Muscle layer of colon (tissue), 2 donors: ENCODE results near the gene SPPL3.

Experiments
- H3K27ac ChIP-seq: one replicate; pipeline ENCODE4 v1.7.0; 2013; ENCODE audit warnings: low read depth, mild to moderate bottlenecking, low read length, moderate library complexity
- H3K27me3 ChIP-seq, 2 donors: one replicate each; pipeline ENCODE4 v1.7.0; 2013; ENCODE audit warnings: low read length in 2 of 2, mild to moderate bottlenecking in 2 of 2; ENCODE audit not compliant: insufficient read depth in 2 of 2, control insufficient read depth in 1 of 2
- H3K36me3 ChIP-seq: one replicate; pipeline ENCODE4 v1.7.0; 2013; ENCODE audit warnings: mild to moderate bottlenecking, low read length; ENCODE audit not compliant: insufficient read depth
- H3K4me1 ChIP-seq: one replicate; pipeline ENCODE4 v1.7.0; 2013; ENCODE audit warnings: mild to moderate bottlenecking, low read length; ENCODE audit not compliant: insufficient read depth
- H3K4me3 ChIP-seq, 2 donors: one replicate each; pipeline ENCODE4 v1.7.0; 2013; ENCODE audit warnings: low read length in 2 of 2, low read depth in 1 of 2, mild to moderate bottlenecking in 1 of 2, moderate library complexity in 1 of 2
- H3K9ac ChIP-seq: one replicate; pipeline ENCODE4 v1.7.0; 2013; ENCODE audit warnings: low read length
- H3K9me3 ChIP-seq: one replicate; pipeline ENCODE4 v1.7.0; 2013; ENCODE audit warnings: mild to moderate bottlenecking, low read length
- donor health status: abdominal sarcoma.
- donor health status: Adenocarcinoma of cecum.

Gene SPPL3

GRCh38 chr12:120869376-120869775, 34.8 kb downstream of the SPPL3 start:
- no peak overlapping the region for H3K27ac ChIP-seq
- H3K27me3 ChIP-seq = no peaks in the 10 kb centered on the region
- peaks cover 14% of the 10 kb centered on the region for H3K4me1 ChIP-seq
- H3K9ac ChIP-seq = no peak overlapping the region
- no peaks in the 10 kb centered on the region for H3K36me3 ChIP-seq
- H3K9me3 ChIP-seq = no peaks in the 10 kb centered on the region
- no peak overlapping the region for H3K4me3 ChIP-seq

- no peaks in the 10 kb centered on the region for H3K36me3 ChIP-seq
- peaks cover 10% of the 10 kb centered on the region for H3K4me1 ChIP-seq
- no peak overlapping the region for H3K9ac ChIP-seq
- no peaks in the 10 kb centered on the region for H3K27me3 ChIP-seq
- H3K4me3 ChIP-seq = no peak overlapping the region
- H3K27ac ChIP-seq = no peak overlapping the region
- H3K9me3 ChIP-seq = no peaks in the 10 kb centered on the region
These were observed 38.0 kb downstream of the SPPL3 start for GRCh38 chr12:120866108-120866507.

GRCh38 chr12:120865098-120865497, 39.1 kb downstream of the SPPL3 start:
- peaks cover 10% of the 10 kb centered on the region for H3K4me1 ChIP-seq

GRCh38 chr12:120862664-120863063, 41.5 kb downstream of the SPPL3 start:
- no peaks in the 10 kb centered on the region for H3K36me3 ChIP-seq
- no peaks in the 10 kb centered on the region for H3K27me3 ChIP-seq
- H3K27ac ChIP-seq = no peak overlapping the region
- H3K4me1 ChIP-seq = peaks cover 10% of the 10 kb centered on the region
- no peak overlapping the region for H3K4me3 ChIP-seq
- no peak overlapping the region for H3K9ac ChIP-seq
- H3K9me3 ChIP-seq = no peaks in the 10 kb centered on the region

More at GRCh38 chr12:120865098-120865497, 39.1 kb downstream of the SPPL3 start:
- no peak overlapping the region for H3K4me3 ChIP-seq
- no peaks in the 10 kb centered on the region for H3K27me3 ChIP-seq
- no peak overlapping the region for H3K9ac ChIP-seq
- no peaks in the 10 kb centered on the region for H3K36me3 ChIP-seq
- H3K9me3 ChIP-seq = no peaks in the 10 kb centered on the region
- H3K27ac ChIP-seq = no peak overlapping the region

GRCh38 chr12:120861074-120861795, 42.9 kb downstream of the SPPL3 start:
- Histone ChIP-seq H3K9ac (no peak overlapping the region), H3K4me1 (peaks cover 15% of the 10 kb centered on the region), H3K4me3 (no peak overlapping the region), H3K27me3 (no peaks in the 10 kb centered on the region), H3K27ac (no peak overlapping the region), H3K9me3 (no peaks in the 10 kb centered on the region), H3K36me3 (no peaks in the 10 kb centered on the region)

GRCh38 chr12:120858306-120859088, 45.7 kb downstream of the SPPL3 start:
- Histone ChIP-seq H3K9ac (no peak overlapping the region), H3K27ac (no peak overlapping the region), H3K4me3 (no peak overlapping the region)

GRCh38 chr12:120856980-120857379, 47.2 kb downstream of the SPPL3 start:
- no peaks in the 10 kb centered on the region for H3K36me3 ChIP-seq
- no peak overlapping the region for H3K9ac ChIP-seq
- H3K27ac ChIP-seq = no peak overlapping the region
- H3K27me3 ChIP-seq = no peaks in the 10 kb centered on the region
- no peak overlapping the region for H3K4me3 ChIP-seq
- H3K9me3 ChIP-seq = no peaks in the 10 kb centered on the region
- peaks cover 38% of the 10 kb centered on the region for H3K4me1 ChIP-seq

More at GRCh38 chr12:120858306-120859088, 45.7 kb downstream of the SPPL3 start:
- Histone ChIP-seq H3K27me3 (no peaks in the 10 kb centered on the region), H3K36me3 (no peaks in the 10 kb centered on the region), H3K4me1 (peaks cover 34% of the 10 kb centered on the region), H3K9me3 (no peaks in the 10 kb centered on the region)

- Histone ChIP-seq H3K9me3 (no peaks in the 10 kb centered on the region), H3K27me3 (no peaks in the 10 kb centered on the region), H3K36me3 (no peaks in the 10 kb centered on the region), H3K4me1 (peaks cover 37% of the 10 kb centered on the region), H3K27ac (no peak overlapping the region), H3K9ac (no peak overlapping the region), H3K4me3 (no peak overlapping the region)
These were observed 48.2 kb downstream of the SPPL3 start for GRCh38 chr12:120855823-120856588.

- H3K27me3 ChIP-seq = no peaks in the 10 kb centered on the region
- H3K9me3 ChIP-seq = no peaks in the 10 kb centered on the region
- peaks cover 43% of the 10 kb centered on the region for H3K4me1 ChIP-seq
- no peak overlapping the region for H3K27ac ChIP-seq
- no peak overlapping the region for H3K9ac ChIP-seq
- H3K4me3 ChIP-seq = no peak overlapping the region
- no peaks in the 10 kb centered on the region for H3K36me3 ChIP-seq
These were observed 49.4 kb downstream of the SPPL3 start for GRCh38 chr12:120854804-120855203.

- H3K9me3 ChIP-seq = no peaks in the 10 kb centered on the region
- no peak overlapping the region for H3K9ac ChIP-seq
- no peak overlapping the region for H3K27ac ChIP-seq
- H3K4me1 ChIP-seq = peaks cover 49% of the 10 kb centered on the region
- H3K36me3 ChIP-seq = no peaks in the 10 kb centered on the region
- H3K27me3 ChIP-seq = no peaks in the 10 kb centered on the region
- no peak overlapping the region for H3K4me3 ChIP-seq
These were observed 51.0 kb downstream of the SPPL3 start for GRCh38 chr12:120853188-120853587.

GRCh38 chr12:120851944-120852343, 52.2 kb downstream of the SPPL3 start:
- Histone ChIP-seq H3K27me3 (no peaks in the 10 kb centered on the region), H3K36me3 (no peaks in the 10 kb centered on the region), H3K4me1 (peaks cover 57% of the 10 kb centered on the region), H3K4me3 (no peak overlapping the region), H3K9ac (no peak overlapping the region), H3K27ac (no peak overlapping the region), H3K9me3 (no peaks in the 10 kb centered on the region)
